Lower lobe of right lung (tissue), 2 donors: ENCODE data around the gene C22orf31. TPM values are rescaled to one million over a fixed set of nuclear protein-coding genes. Genes with fewer than 3 reads are reported as not detected.
A peak's percentile ranks its signal among the peaks of the same experiment; 100 is the strongest.
"Not testable (repeated sequence)": the region's sequence is repeated elsewhere in the genome, so short reads cannot be mapped to it uniquely, and the experiment has no call there.

ENCODE experiments used
- ATAC-seq, 2 donors: fragments of 200-7000 bp; cut with Tn5 transposase; one replicate each; pipeline ENCODE4 v1.9.1; 2020 to 2022; ENCODE audit warnings: mild to moderate bottlenecking in 2 of 2, moderate library complexity in 2 of 2
- DNase-seq: peaks from one replicate; pipeline ENCODE4 v3.0.0-alpha.2; 2020
- H3K27ac ChIP-seq: fragments of 200-600 bp; one replicate; pipeline ENCODE4 v1.8.0; 2022
- H3K27me3 ChIP-seq: fragments of 200-600 bp; one replicate; pipeline ENCODE4 v1.8.0; 2022; ENCODE audit warnings: low read depth
- H3K36me3 ChIP-seq: fragments of 200-600 bp; one replicate; pipeline ENCODE4 v1.8.0; 2022; ENCODE audit warnings: mild to moderate bottlenecking
- H3K4me1 ChIP-seq: fragments of 200-600 bp; one replicate; pipeline ENCODE4 v1.8.0; 2022
- H3K4me3 ChIP-seq: fragments of 200-600 bp; one replicate; pipeline ENCODE4 v1.8.0; 2022; ENCODE audit warnings: mild to moderate bottlenecking
- H3K9me3 ChIP-seq: fragments of 200-600 bp; one replicate; pipeline ENCODE4 v1.8.0; 2022
- intact Hi-C: fragments of 100-400 bp; cut with DNase I; formaldehyde crosslinking; loops from one replicate; pipeline ENCODE4 v1.11.0; 2022
- total RNA-seq: library from RNA; stranded (reverse); fragmentation: NEBNext Ultra II Directional; extraction: Animal tissue kit (Norgen Biotek cat#: 25700); gene quantifications from one replicate; pipeline ENCODE4 v1.2.1, GENCODE V29; 2021
- TF ChIP-seq, protein P1 (sequence below): fragments of 200-600 bp; IDR thresholded peaks from one replicate; pipeline ENCODE4 v1.8.0; 2022; ENCODE audit warnings: antibody characterized with exemption, mild to moderate bottlenecking
- donor health status: DM: no; HTN: yes; CAD: no; lungs with severe emphysema.

Gene C22orf31
- total RNA-seq, 1 donor from 2014 or later: not detected

- intact Hi-C loops: no loop called here
- no peaks in the 10 kb centered on the region for H3K9me3 ChIP-seq
- H3K27me3 ChIP-seq: no peaks in the 10 kb centered on the region
- peaks cover 20% of the 10 kb centered on the region for H3K4me1 ChIP-seq
- no peak overlapping the region for H3K27ac ChIP-seq
- no peak for DNase-seq
- H3K36me3 ChIP-seq: no peaks in the 10 kb centered on the region
- ATAC-seq: no peak
- TF ChIP-seq, protein P1, sequence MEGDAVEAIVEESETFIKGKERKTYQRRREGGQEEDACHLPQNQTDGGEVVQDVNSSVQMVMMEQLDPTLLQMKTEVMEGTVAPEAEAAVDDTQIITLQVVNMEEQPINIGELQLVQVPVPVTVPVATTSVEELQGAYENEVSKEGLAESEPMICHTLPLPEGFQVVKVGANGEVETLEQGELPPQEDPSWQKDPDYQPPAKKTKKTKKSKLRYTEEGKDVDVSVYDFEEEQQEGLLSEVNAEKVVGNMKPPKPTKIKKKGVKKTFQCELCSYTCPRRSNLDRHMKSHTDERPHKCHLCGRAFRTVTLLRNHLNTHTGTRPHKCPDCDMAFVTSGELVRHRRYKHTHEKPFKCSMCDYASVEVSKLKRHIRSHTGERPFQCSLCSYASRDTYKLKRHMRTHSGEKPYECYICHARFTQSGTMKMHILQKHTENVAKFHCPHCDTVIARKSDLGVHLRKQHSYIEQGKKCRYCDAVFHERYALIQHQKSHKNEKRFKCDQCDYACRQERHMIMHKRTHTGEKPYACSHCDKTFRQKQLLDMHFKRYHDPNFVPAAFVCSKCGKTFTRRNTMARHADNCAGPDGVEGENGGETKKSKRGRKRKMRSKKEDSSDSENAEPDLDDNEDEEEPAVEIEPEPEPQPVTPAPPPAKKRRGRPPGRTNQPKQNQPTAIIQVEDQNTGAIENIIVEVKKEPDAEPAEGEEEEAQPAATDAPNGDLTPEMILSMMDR: no peak
- no peak overlapping the region for H3K4me3 ChIP-seq
Measured at GRCh38 chr22:29088809-29089208, 27.2 kb upstream of the C22orf31 start.

- TF ChIP-seq, protein P1: no peak
- no peak overlapping the region for H3K4me3 ChIP-seq
- H3K4me1 ChIP-seq: peaks cover 23% of the 10 kb centered on the region
- H3K27me3 ChIP-seq: no peaks in the 10 kb centered on the region
- ATAC-seq (no peak), DNase-seq (no peak)
- H3K27ac ChIP-seq: no peak overlapping the region
- no peaks in the 10 kb centered on the region for H3K36me3 ChIP-seq
- intact Hi-C loops: no loop called here
- no peaks in the 10 kb centered on the region for H3K9me3 ChIP-seq
Measured at GRCh38 chr22:29087012-29087411, 25.4 kb upstream of the C22orf31 start.

DNA sequence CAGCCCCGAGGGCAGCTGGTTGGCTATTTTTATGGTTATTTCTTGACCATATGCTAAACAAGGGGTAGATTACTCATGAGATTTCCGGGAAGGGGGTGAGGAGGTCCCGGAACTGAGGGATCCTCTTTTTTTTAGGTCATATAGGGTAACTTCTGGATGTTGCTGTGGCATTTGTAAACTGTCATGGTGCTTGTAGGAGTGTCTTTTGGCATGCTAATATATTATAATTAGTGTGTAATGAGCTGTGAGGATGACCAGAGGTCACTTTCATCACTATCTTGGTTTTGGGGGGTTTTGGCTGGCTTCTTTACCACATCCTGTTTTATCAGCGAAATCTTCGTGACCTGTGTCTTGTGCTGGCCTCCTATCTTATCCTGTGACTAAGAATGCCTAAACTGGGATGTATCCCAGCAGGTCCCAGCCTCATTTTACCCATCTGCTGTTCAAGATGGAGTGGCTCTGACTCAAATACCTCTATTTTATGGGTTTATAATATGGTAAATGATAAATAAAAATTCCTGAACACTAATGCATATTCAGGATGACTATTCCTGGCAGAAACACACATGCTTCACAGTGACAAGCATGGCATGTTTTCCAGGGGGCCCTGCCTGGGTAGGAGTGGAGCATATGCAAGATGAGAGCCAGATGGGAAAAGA lies 22.4 kb upstream of the C22orf31 start:
- no peaks in the 10 kb centered on the region for H3K9me3 ChIP-seq
- TF ChIP-seq, protein P1: no peak
- DNase-seq (no peak), ATAC-seq (no peak)
- intact Hi-C loops: no loop called here
- no peaks in the 10 kb centered on the region for H3K27me3 ChIP-seq
- peaks cover 39% of the 10 kb centered on the region for H3K4me1 ChIP-seq
- no peak overlapping the region for H3K4me3 ChIP-seq
- peak overlapping the region; percentile 38 for H3K27ac ChIP-seq
- no peaks in the 10 kb centered on the region for H3K36me3 ChIP-seq

DNA sequence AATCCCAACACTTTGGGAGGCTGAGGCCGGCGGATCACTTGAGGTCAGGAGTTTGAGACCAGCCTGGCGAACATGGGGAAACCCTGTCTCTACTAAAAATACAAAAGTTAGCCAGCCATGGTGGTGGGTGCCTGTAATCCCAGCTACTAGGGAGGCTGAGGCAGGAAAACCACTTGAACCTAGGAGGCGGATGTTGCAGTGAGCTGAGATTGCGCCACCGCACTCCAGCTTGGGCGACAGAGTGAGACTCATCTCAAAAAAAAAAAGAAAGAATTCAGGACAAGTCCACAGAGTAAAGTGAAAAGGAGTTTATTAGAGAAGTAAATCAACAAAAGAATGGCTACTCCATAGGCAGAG lies 21.9 kb upstream of the C22orf31 start:
- ATAC-seq, H3K36me3 ChIP-seq, H3K27me3 ChIP-seq, H3K4me3 ChIP-seq, intact Hi-C loops, H3K9me3 ChIP-seq: not testable (repeated sequence)
- peak overlapping the region; percentile 38 for H3K27ac ChIP-seq
- DNase-seq: peak; percentile 57
- peaks cover 44% of the 10 kb centered on the region for H3K4me1 ChIP-seq

- peaks cover 48% of the 10 kb centered on the region for H3K4me1 ChIP-seq
- ATAC-seq: no peak
Measured at GRCh38 chr22:29082826-29083545, 21.4 kb upstream of the C22orf31 start.

More at GRCh38 chr22:29082826-29083545, 21.4 kb upstream of the C22orf31 start:
- Histone ChIP-seq H3K27ac (peak overlapping the region; percentile 38), H3K36me3 (no peaks in the 10 kb centered on the region), H3K27me3 (no peaks in the 10 kb centered on the region), H3K9me3 (no peaks in the 10 kb centered on the region), H3K4me3 (no peak overlapping the region)
- intact Hi-C loops: no loop called here
- no peak for DNase-seq
- TF ChIP-seq, protein P1: no peak
